Measurements from ENCODE around the gene GUCY1A1. TPM values are rescaled to one million over a fixed set of nuclear protein-coding genes. Genes with fewer than 3 reads are reported as not detected.

Gene GUCY1A1
- total RNA-seq, 1 donor from 2014 or later, result 63.1 TPM

DNA sequence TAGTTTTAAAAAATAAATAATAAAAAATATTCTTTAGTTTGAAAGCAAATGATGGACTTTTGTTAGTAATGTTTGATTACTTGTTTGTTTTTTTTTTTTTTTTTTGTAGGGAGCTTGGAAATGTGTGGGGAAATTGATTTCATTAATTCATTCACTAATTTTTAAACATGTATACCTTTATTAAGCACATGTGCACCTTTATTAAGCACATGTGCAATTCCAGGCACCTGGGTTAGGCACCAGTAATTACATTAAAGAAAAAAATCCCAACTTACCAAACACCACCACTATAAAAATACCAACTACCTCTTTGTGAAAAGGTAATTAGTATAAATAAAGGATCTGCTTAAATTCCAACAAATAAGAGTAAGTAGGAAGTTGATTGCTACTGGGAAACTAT lies 101.7 kb downstream of the GUCY1A1 start:
- Histone ChIP-seq H3K36me3 (no peaks in the 10 kb centered on the region), H3K27me3 (ENCODE audit: low read depth) (no peaks in the 10 kb centered on the region), H3K9me3 (no peaks in the 10 kb centered on the region), H3K4me3 (no peak overlapping the region), H3K27ac (no peak overlapping the region), H3K4me1 (no peaks in the 10 kb centered on the region)
- intact Hi-C loops (cut with DNase I), result no loop called here
- TF ChIP-seq, protein P1, sequence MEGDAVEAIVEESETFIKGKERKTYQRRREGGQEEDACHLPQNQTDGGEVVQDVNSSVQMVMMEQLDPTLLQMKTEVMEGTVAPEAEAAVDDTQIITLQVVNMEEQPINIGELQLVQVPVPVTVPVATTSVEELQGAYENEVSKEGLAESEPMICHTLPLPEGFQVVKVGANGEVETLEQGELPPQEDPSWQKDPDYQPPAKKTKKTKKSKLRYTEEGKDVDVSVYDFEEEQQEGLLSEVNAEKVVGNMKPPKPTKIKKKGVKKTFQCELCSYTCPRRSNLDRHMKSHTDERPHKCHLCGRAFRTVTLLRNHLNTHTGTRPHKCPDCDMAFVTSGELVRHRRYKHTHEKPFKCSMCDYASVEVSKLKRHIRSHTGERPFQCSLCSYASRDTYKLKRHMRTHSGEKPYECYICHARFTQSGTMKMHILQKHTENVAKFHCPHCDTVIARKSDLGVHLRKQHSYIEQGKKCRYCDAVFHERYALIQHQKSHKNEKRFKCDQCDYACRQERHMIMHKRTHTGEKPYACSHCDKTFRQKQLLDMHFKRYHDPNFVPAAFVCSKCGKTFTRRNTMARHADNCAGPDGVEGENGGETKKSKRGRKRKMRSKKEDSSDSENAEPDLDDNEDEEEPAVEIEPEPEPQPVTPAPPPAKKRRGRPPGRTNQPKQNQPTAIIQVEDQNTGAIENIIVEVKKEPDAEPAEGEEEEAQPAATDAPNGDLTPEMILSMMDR (IDR thresholded peaks at IDR 0.05), result no peak
- ATAC-seq (no peak), DNase-seq (no peak)

DNA sequence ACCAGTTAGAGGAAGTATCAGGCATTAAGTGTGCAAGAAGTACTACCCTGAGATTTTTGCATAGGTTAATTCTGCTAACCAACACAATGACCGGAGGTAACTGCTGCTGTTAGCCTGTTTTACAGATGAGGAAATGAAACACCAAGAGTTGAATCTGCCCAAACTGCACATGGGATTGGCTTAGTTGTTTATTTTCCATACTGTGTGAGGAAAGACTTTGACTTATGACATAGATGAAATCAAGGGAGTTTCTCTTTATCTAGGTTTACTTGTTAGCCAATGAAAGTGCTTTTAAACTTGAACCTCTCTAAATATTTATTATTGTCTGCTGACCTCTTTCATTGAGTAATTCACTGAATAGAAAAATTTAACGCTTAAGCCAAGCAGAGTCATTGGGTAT lies 102.4 kb downstream of the GUCY1A1 start:
- DNase-seq (no peak), ATAC-seq (no peak)
- intact Hi-C loops (cut with DNase I), result no loop called here
- TF ChIP-seq, protein P1 (IDR thresholded peaks at IDR 0.05), result no peak
- Histone ChIP-seq H3K27me3 (ENCODE audit: low read depth) (no peaks in the 10 kb centered on the region), H3K27ac (no peak overlapping the region), H3K36me3 (no peaks in the 10 kb centered on the region), H3K9me3 (no peaks in the 10 kb centered on the region), H3K4me3 (no peak overlapping the region), H3K4me1 (peaks cover 2% of the 10 kb centered on the region)

DNA sequence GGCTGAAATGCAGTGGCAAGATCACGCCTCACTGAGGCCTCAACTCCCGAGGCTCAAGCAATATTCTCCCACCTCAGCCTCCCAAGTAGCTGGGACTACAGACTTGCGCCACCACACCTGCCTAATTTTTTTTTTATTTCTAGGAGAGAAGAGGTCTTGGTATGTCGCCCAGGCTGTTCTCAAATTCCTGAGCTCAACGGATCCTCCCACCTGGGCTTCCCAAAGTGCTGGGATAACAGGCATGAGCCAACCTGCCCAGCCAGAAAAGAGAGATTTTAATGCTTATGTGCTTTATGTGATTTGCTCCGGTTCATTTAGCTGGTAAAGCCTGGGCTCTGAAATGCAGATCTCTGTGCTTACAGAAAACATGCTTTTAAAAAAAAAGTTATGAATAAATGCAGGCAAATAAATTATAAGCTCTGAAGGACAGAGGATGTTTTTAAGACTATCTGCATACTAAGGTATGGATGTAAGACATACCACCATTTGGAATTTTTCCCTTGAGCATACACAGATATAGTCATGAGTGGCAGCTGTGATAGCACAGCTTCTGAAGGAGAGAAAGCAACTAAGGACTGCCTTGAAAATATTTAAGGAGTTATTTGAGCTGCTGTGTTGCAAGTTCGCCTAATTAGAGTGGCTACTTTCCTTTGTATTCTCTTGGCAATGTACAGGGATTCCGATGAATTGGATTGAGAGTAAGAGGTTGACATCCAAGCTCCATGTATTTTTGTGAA lies 106.0 kb downstream of the GUCY1A1 start:
- H3K9me3 ChIP-seq, result no peaks in the 10 kb centered on the region
- H3K4me3 ChIP-seq, result no peak overlapping the region
- TF ChIP-seq, protein P1 (IDR thresholded peaks at IDR 0.05), result no peak
- H3K27ac ChIP-seq, result no peak overlapping the region
- H3K27me3 ChIP-seq (ENCODE audit: low read depth), result no peaks in the 10 kb centered on the region
- intact Hi-C loops (cut with DNase I), result no loop called here
- DNase-seq (no peak), ATAC-seq (no peak)
- H3K36me3 ChIP-seq, result no peaks in the 10 kb centered on the region
- peaks cover 9% of the 10 kb centered on the region for H3K4me1 ChIP-seq

DNA sequence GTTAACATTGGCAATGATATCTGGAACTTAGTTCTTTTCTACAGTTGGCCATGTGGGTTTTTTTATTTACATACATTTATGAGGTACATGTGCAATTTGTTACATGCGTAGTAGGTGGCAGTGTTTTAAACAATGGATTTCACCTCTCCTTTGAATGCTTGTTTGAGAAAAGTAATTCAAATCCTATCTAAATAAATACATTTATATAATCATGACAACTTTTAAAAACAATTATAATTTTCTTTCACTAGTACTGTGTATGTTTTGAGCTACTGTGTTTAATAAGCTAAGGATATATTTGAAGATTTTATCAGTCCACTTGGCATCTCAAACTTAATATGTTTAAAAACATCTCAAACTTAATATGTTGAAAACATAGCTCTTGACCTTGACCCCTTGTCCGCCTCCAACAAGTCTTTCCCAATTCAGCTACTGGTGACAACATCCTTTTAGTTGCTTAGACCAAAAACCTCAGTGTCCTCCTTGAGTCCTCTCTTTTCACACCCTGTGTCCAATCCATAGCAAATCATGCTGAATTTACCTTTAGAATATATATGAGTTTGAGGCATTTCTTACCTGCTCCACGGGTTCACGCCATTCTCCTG lies 106.7 kb downstream of the GUCY1A1 start:
- no peak for ATAC-seq
- H3K27me3 ChIP-seq (ENCODE audit: low read depth), result no peaks in the 10 kb centered on the region
- TF ChIP-seq, protein P1 (IDR thresholded peaks at IDR 0.05), result no peak
- no peaks in the 10 kb centered on the region for H3K36me3 ChIP-seq
- DNase-seq, result no peak
- no peak overlapping the region for H3K27ac ChIP-seq
- no peak overlapping the region for H3K4me3 ChIP-seq
- intact Hi-C loops (cut with DNase I), result no loop called here
- peaks cover 9% of the 10 kb centered on the region for H3K4me1 ChIP-seq
- no peaks in the 10 kb centered on the region for H3K9me3 ChIP-seq

DNA sequence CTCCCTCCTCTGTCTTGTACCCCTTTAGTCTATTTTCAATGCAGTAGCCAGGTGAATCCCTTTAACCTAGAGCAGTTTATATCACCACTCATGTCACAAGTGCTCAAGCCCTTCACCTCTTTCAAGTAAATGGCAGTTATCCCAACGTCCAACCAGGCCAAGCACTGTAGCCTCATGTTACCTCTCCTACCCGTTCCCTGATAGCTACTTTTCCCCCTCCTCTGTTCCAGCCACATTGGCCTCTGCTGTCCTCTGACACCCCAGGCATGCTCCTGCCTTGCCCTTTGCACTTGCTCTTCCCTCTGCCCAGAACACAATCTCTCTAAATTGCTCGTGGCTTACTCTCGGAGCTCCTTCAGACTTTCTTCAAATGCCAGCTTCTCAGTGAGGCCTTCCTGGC lies 107.4 kb downstream of the GUCY1A1 start:
- Histone ChIP-seq H3K4me3 (no peak overlapping the region), H3K27me3 (ENCODE audit: low read depth) (no peaks in the 10 kb centered on the region), H3K4me1 (peaks cover 9% of the 10 kb centered on the region), H3K27ac (no peak overlapping the region), H3K36me3 (no peaks in the 10 kb centered on the region), H3K9me3 (no peaks in the 10 kb centered on the region)
- ATAC-seq, result no peak
- DNase-seq, result no peak
- TF ChIP-seq, protein P1 (IDR thresholded peaks at IDR 0.05), result no peak
- intact Hi-C loops (cut with DNase I), result no loop called here
